Caco-2 (cell line): ENCODE results near the gene WDR48. TPM values are rescaled to one million over a fixed set of nuclear protein-coding genes. Genes with fewer than 3 reads are reported as not detected.

Experiments
- BruUV-seq: library from RNA; stranded (reverse); fragments of 400-500 nt; replicated peaks from 2 replicates; lab custom pipeline; 2021; lab: Mats Ljungman, UMichigan
- CTCF ChIA-PET: fragments of 300-600 bp; sonication (Branson Sonifier 250); formaldehyde crosslinking; loops from one replicate; lab custom pipeline; 2022; ENCODE audit warnings: antibody characterized with exemption; lab: Charles Lee
- POLR2A ChIA-PET: fragments of 300-600 bp; sonication (Branson Sonifier 250); formaldehyde crosslinking; loops from one replicate; lab custom pipeline; 2022; ENCODE audit warnings: antibody characterized with exemption; lab: Charles Lee
- DNase-seq, 2 experiments: peaks; one replicate each; pipeline versions ENCODE4 v3.0.0 to v3.0.0-alpha.2; 2020 to 2022
- H3K27me3 ChIP-seq: replicated peaks from 2 replicates; pipeline ENCODE4 v1.6.0; 2011; ENCODE audit warnings: low read length; ENCODE audit not compliant: control insufficient read depth, insufficient read depth
- H3K36me3 ChIP-seq: 2 replicates; pipeline ENCODE4 v1.5.1; 2011; ENCODE audit warnings: low read length; ENCODE audit not compliant: control insufficient read depth, insufficient read depth
- H3K4me1 ChIP-seq: fragments of 250-450 bp; sonication (Bioruptor Pico); 2 replicates; pipeline ENCODE4 v1.5.1; 2020; ENCODE audit warnings: mild to moderate bottlenecking
- H3K4me3 ChIP-seq: 2 replicates; pipeline ENCODE4 v1.5.1; 2011; ENCODE audit warnings: low read depth, mild to moderate bottlenecking, control low read depth, low read length
- H3K9me3 ChIP-seq: fragments of 250-450 bp; sonication (Bioruptor Pico); 2 replicates; pipeline ENCODE4 v1.5.1; 2020; ENCODE audit warnings: mild to moderate bottlenecking, moderate library complexity
- H3K27ac Mint-ChIP-seq: one replicate; pipeline ENCODE4 v1.8.0; 2022; ENCODE audit warnings: mixed read lengths; ENCODE audit not compliant: unreplicated experiment
- H3K27me3 Mint-ChIP-seq: one replicate; pipeline ENCODE4 v1.8.0; 2022; ENCODE audit warnings: mixed read lengths; ENCODE audit not compliant: insufficient read depth, unreplicated experiment
- H3K36me3 Mint-ChIP-seq: one replicate; pipeline ENCODE4 v1.8.0; 2022; ENCODE audit warnings: mild to moderate bottlenecking, mixed read lengths; ENCODE audit not compliant: insufficient read depth, unreplicated experiment
- H3K4me1 Mint-ChIP-seq: one replicate; pipeline ENCODE4 v1.8.0; 2022; ENCODE audit warnings: low read depth, mixed read lengths; ENCODE audit not compliant: unreplicated experiment
- H3K4me3 Mint-ChIP-seq: one replicate; pipeline ENCODE4 v1.8.0; 2022; ENCODE audit warnings: mild to moderate bottlenecking, moderate library complexity, mixed read lengths; ENCODE audit not compliant: unreplicated experiment
- H3K9me3 Mint-ChIP-seq: one replicate; pipeline ENCODE4 v1.8.0; 2022; ENCODE audit warnings: mixed read lengths; ENCODE audit not compliant: unreplicated experiment
- intact Hi-C: fragments of 100-400 bp; cut with micrococcal nuclease; formaldehyde crosslinking; loops from one replicate; pipeline ENCODE4 v1.10.0; 2022; ENCODE audit not compliant: unreplicated experiment
- total RNA-seq: library from RNA; stranded (reverse); gene quantifications from 2 replicates; pipeline ENCODE4 v1.2.3, GENCODE V29; 2022
- TF ChIP-seq, protein P1 (sequence below), 2 experiments: fragments of 200-600 bp in 1 of 2; IDR thresholded peaks; 1 replicate in 1 of 2; 2 replicates in 1 of 2; pipeline versions ENCODE4 v1.5.1 to v1.8.0; 2011 to 2022; ENCODE audit warnings: antibody characterized with exemption in 1 of 2, control low read depth in 1 of 2, inconsistent platforms in 1 of 2, low read depth in 1 of 2, low read length in 1 of 2, mild to moderate bottlenecking in 1 of 2, moderate library complexity in 1 of 2; ENCODE audit not compliant: insufficient read depth in 1 of 2, severe bottlenecking in 1 of 2, unreplicated experiment in 1 of 2

The WDR48 gene
- total RNA-seq, 1 experiment from 2014 or later = 27.6 TPM

DNA sequence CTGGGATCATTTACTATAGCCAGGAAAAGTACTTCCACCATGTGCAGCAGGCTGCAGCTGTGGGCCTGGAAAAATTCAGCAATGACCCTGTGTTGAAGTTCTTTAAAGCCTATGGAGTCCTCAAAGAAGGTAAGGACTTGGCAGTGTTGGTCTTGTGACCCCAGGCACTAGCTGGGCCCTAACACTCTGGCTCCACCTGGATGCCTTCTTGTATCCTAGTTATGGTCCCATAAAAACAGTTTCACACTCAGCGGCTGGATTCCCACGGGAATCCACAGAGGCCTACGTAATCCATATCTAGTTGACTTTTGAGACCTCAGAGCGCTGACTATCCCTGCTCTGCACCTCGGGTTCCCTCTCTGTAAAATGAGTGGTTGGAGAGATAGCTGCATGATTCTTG is 57.3 kb downstream of the WDR48 start:
- H3K27ac Mint-ChIP-seq = peak overlapping the region; percentile 89
- peaks cover 10% of the 10 kb centered on the region for H3K36me3 Mint-ChIP-seq
- H3K27me3 Mint-ChIP-seq = no peaks in the 10 kb centered on the region
- no peak overlapping the region for H3K4me3 Mint-ChIP-seq
- Histone ChIP-seq H3K4me3 (no peak overlapping the region), H3K36me3 (no peaks in the 10 kb centered on the region), H3K4me1 (peaks cover 8% of the 10 kb centered on the region; the same call in 1 of the 2 replicates), H3K27me3 (no peaks in the 10 kb centered on the region), H3K9me3 (no peaks in the 10 kb centered on the region)
- intact Hi-C loops = no loop called here
- peaks cover 22% of the 10 kb centered on the region for H3K4me1 Mint-ChIP-seq
- H3K9me3 Mint-ChIP-seq = no peaks in the 10 kb centered on the region
- TF ChIP-seq, protein P1, sequence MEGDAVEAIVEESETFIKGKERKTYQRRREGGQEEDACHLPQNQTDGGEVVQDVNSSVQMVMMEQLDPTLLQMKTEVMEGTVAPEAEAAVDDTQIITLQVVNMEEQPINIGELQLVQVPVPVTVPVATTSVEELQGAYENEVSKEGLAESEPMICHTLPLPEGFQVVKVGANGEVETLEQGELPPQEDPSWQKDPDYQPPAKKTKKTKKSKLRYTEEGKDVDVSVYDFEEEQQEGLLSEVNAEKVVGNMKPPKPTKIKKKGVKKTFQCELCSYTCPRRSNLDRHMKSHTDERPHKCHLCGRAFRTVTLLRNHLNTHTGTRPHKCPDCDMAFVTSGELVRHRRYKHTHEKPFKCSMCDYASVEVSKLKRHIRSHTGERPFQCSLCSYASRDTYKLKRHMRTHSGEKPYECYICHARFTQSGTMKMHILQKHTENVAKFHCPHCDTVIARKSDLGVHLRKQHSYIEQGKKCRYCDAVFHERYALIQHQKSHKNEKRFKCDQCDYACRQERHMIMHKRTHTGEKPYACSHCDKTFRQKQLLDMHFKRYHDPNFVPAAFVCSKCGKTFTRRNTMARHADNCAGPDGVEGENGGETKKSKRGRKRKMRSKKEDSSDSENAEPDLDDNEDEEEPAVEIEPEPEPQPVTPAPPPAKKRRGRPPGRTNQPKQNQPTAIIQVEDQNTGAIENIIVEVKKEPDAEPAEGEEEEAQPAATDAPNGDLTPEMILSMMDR (IDR thresholded peaks at IDR 0.05; ENCODE audit: insufficient read depth in 1 of 2, low read depth in 1 of 2, low read length in 1 of 2, severe bottlenecking in 1 of 2, unreplicated experiment in 1 of 2) = no peak
- POLR2A ChIA-PET = interaction anchor here (0.6 kb wide), 1 partner anchor 42 kb away, joined by 3 read pairs; no protein-coding TSS in a partner anchor
- no TSS peak for BruUV-seq
- CTCF ChIA-PET = interaction anchor here (1.0 to 2.0 kb wide), 2 partner anchors 179 kb away, joined by 3 to 12 read pairs; no protein-coding TSS in a partner anchor
- no peak for DNase-seq

DNA sequence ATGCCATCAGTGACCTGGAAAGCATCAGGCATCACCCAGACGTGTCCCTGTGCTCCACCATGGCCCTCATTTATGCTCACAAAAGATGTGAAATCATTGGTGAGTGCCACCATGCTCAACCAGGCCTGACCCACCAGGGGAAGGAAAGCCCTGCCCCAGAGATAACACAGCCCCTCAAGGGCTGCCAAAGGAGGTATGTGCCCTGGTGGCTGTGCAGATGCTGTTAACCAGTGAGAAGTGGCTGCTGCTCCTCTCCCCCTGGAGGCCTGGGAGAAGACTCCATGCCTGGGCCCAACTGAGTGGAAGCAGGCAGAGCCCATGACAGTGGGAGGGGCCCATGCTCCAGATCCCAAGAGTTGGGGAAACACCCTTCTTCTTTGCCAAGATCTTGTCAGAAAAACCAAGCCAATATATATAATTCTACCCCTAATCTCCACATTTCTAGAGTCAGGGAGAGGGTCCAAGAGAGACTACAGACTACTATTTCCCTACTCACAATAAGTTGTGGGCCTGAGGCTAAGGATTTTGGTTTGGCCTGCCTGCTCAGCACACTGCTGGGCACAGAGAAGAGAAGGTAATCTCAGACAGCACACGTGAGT is 58.3 kb downstream of the WDR48 start:
- H3K9me3 ChIP-seq = no peaks in the 10 kb centered on the region
- CTCF ChIA-PET = interaction anchor here (1.0 kb wide), 1 partner anchor 178 kb away, joined by 3 read pairs; no protein-coding TSS in a partner anchor
- POLR2A ChIA-PET = no interaction called here
- Mint-ChIP-seq H3K27ac (no peak overlapping the region), H3K4me3 (no peak overlapping the region), H3K27me3 (no peaks in the 10 kb centered on the region), H3K9me3 (no peaks in the 10 kb centered on the region), H3K4me1 (peaks cover 22% of the 10 kb centered on the region), H3K36me3 (peaks cover 10% of the 10 kb centered on the region)
- H3K36me3 ChIP-seq = no peaks in the 10 kb centered on the region
- intact Hi-C loops = no loop called here
- BruUV-seq = no TSS peak
- no peak for DNase-seq
- no peak overlapping the region for H3K4me3 ChIP-seq
- H3K27me3 ChIP-seq = no peaks in the 10 kb centered on the region
- peaks cover 8% of the 10 kb centered on the region; the same call in 1 of the 2 replicates for H3K4me1 ChIP-seq
- TF ChIP-seq, protein P1 (IDR thresholded peaks at IDR 0.05; ENCODE audit: insufficient read depth in 1 of 2, low read depth in 1 of 2, low read length in 1 of 2, severe bottlenecking in 1 of 2, unreplicated experiment in 1 of 2) = no peak

DNA sequence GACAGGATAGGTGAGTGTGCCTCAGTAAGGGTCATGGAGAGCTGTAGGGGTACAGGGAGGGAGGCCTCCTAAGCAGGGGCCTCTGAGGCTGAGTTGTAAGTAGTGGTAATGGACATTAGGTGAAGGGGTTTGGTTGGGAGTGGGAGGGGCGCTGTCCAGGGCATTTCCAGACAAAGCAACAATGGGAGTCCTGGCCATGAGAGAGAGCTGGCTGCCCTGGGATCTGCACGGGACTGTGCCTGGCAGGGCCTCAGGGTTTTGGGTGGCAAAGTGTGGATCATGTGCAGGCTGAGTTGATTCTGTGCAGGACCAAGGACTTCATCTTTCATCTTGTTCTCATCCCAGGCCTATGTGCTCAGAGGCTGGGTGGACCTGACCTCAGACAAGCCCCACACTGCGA is 60.3 kb downstream of the WDR48 start:
- Mint-ChIP-seq H3K27me3 (no peaks in the 10 kb centered on the region), H3K27ac (no peak overlapping the region), H3K4me1 (peaks cover 9% of the 10 kb centered on the region), H3K4me3 (no peak overlapping the region), H3K9me3 (no peaks in the 10 kb centered on the region), H3K36me3 (peaks cover 5% of the 10 kb centered on the region)
- TF ChIP-seq, protein P1 (IDR thresholded peaks at IDR 0.05; ENCODE audit: insufficient read depth in 1 of 2, low read depth in 1 of 2, low read length in 1 of 2, severe bottlenecking in 1 of 2, unreplicated experiment in 1 of 2) = no peak
- Histone ChIP-seq H3K27me3 (no peaks in the 10 kb centered on the region), H3K36me3 (no peaks in the 10 kb centered on the region), H3K4me3 (no peak overlapping the region), H3K9me3 (no peaks in the 10 kb centered on the region), H3K4me1 (no peaks in the 10 kb centered on the region)
- CTCF ChIA-PET = no interaction called here
- BruUV-seq = no TSS peak
- intact Hi-C loops = no loop called here
- POLR2A ChIA-PET = no interaction called here
- DNase-seq = no peak
